ENCODE measurements around the gene MMP11.

Gene MMP11

DNA sequence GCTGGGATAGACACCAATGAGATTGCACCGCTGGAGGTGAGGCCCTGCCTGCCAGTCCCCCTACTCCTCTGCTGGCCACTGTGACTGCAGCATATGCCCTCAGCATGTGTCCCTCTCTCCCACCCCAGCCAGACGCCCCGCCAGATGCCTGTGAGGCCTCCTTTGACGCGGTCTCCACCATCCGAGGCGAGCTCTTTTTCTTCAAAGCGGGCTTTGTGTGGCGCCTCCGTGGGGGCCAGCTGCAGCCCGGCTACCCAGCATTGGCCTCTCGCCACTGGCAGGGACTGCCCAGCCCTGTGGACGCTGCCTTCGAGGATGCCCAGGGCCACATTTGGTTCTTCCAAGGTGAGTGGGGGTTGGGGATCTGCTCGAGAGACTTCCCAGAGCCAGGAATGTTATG, 8.4 kb downstream of the MMP11 start:
- no peak for DNase-seq (ENCODE audit: low read depth, low spot score)

DNA sequence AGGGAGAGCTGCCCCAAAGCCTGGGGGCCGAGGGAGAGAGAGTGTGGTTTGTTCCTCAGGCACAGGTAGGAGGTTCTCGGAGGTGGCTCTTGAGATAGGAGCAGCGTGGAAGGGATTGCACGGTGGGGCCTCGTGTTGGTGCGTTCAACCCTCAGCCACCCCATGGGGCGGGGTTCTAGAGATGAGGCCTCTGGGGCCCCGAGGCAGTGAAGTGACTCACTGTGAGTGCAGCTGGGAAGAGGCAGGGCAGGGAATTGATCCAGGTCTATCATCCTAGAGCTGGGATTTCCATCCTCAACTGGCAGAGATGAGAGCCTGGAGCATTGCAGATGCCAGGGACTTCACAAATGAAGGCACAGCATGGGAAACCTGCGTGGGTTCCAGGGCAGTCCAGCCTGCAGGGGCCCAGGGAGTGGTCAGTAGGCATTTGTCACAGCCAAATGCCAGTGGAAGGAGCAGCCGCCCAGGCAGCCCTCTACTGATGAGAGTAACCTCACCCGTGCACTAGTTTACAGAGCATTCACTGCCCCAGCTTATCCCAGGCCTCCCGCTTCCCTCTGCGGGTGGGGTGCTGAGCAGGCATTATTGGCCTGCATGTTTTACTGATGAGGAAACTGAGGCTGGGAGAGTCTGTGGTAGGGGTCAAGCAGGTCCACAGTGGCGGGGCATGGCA, 9.0 kb downstream of the MMP11 start:
- no peak for DNase-seq (ENCODE audit: low read depth, low spot score)

DNA sequence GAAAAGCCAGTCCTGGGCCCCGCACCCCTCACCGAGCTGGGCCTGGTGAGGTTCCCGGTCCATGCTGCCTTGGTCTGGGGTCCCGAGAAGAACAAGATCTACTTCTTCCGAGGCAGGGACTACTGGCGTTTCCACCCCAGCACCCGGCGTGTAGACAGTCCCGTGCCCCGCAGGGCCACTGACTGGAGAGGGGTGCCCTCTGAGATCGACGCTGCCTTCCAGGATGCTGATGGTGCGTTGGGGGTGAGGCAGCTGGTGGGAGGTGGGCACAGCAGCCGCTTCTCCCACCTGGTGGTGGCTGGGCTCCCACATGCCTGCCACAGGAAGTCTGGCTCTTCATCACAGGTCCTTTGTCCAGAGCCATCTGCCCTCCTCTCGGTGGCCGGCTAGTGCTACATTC, 9.6 kb downstream of the MMP11 start:
- DNase-seq (ENCODE audit: low read depth, low spot score) = no peak

- DNase-seq (ENCODE audit: low read depth, low spot score) = no peak
Measured at GRCh38 chr22:23782703-23783102, 10.1 kb downstream of the MMP11 start.

DNA sequence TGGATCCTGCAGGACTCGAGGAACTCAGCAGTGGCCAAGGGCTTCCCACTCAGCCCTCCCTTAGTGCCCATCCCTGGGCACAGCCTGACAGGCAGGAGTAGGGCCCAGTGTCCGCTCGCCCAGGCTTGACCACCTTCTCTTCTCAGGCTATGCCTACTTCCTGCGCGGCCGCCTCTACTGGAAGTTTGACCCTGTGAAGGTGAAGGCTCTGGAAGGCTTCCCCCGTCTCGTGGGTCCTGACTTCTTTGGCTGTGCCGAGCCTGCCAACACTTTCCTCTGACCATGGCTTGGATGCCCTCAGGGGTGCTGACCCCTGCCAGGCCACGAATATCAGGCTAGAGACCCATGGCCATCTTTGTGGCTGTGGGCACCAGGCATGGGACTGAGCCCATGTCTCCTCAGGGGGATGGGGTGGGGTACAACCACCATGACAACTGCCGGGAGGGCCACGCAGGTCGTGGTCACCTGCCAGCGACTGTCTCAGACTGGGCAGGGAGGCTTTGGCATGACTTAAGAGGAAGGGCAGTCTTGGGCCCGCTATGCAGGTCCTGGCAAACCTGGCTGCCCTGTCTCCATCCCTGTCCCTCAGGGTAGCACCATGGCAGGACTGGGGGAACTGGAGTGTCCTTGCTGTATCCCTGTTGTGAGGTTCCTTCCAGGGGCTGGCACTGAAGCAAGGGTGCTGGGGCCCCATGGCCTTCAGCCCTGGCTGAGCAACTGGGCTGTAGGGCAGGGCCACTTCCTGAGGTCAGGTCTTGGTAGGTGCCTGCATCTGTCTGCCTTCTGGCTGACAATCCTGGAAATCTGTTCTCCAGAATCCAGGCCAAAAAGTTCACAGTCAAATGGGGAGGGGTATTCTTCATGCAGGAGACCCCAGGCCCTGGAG, 10.9 kb downstream of the MMP11 start:
- DNase-seq (ENCODE audit: low read depth, low spot score) = no peak

DNA sequence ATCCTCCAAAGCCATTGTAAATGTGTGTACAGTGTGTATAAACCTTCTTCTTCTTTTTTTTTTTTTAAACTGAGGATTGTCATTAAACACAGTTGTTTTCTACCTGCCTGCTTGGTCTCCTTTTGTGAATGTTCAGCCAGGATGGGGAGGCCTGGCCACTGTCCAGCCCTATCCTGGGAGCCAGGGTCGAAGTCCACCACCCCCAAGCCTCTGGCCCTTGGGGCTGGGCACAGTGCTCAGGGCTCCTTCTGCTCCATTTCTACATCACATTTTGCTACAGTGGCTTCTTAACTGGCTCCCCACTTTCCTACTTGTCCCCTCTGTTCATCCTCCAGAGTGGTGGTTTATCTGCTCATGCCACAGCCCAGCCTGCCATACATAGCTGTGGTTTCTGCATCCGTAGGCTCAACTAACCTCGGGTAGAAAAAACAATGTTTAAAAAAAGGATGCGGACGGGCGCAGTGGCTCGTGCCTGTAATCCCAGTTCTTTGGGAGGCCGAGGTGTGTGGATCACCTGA, 11.6 kb downstream of the MMP11 start:
- DNase-seq (ENCODE audit: low read depth, low spot score) = no peak

DNA sequence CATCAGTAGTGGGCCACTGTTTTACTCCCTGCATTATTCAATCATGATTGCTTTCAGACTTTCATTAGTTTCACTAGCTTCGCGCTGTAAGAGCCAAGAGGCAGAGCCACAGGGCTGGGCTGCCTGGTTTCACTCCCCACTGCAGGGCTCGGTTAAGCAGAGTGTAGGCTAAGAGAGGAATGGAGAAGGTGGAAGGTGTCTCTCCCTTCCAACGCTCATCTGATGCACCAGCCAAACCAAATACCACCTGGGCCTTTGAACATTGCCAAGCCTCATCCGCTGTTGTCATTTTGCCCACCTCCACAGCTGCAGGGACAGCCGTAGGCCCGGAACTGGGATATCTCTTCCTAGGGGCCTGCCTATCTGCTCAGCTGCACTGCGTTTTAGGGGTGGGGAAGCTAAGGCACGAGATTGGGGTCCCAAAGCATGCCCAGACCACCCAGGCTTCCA, 13.6 kb downstream of the MMP11 start:
- DNase-seq (ENCODE audit: low read depth, low spot score) = no peak

DNA sequence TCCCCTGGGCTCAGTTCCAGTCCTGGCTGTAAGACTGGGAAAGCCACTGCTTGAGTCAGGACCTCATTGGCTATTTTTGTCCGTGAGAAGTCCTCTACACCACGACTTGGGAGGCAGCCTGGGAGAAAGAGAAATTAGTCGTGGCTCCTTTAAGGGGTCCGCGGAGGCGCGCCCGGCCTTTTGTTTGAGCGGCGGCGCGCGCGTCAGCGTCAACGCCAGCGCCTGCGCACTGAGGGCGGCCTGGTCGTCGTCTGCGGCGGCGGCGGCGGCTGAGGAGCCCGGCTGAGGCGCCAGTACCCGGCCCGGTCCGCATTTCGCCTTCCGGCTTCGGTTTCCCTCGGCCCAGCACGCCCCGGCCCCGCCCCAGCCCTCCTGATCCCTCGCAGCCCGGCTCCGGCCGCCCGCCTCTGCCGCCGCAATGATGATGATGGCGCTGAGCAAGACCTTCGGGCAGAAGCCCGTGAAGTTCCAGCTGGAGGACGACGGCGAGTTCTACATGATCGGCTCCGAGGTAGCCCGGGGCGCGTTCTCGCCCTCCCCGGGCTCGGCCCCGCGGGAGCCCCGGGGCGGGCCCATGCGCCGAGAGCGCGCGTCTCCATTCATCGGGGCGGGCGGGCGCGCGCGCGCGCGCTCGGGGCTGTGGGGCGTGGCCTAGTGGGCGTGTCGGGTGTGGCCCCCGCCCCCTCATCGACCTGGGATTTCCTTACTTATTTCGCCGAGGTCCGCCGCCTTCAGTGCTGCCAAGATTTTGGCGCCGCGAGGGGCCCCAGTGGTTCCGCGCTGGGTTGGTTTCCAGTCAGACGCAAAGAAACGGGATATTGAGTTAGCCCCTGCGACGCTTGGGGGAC, 14.3 kb downstream of the MMP11 start, which contains the start of gene SMARCB1:
TSS of gene SMARCB1 (plus strand) at position 215 of the 848 bp plus-strand sequence. CDS start at position 419, 204 bp downstream.
- no peak for DNase-seq (ENCODE audit: low read depth, low spot score)

GRCh38 chr22:23787600-23787896, 14.9 kb downstream of the MMP11 start:
- no peak for DNase-seq (ENCODE audit: low read depth, low spot score)

- no peak for DNase-seq (ENCODE audit: low read depth, low spot score)
Measured at GRCh38 chr22:23787910-23788309, 15.3 kb downstream of the MMP11 start.

DNA sequence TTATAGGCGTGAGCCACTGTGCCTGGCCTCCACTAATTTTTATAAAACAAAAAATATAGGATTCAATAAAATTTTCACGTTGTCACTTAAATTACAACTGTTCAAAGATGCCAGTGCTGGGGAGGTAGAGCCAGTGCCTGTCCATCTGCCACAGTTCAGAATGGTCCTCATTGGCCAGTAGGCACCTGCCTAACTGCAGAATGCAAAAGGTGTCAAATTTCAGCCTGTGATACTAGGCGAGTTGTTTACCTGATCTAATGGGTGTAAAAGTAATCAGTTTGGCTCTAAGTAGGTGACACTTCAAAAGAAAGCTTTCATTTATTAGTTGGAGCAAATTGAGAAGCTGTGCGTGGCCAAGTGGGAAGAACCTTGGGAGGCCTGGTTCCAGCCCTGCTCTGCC, 16.5 kb downstream of the MMP11 start:
- no peak for DNase-seq (ENCODE audit: low read depth, low spot score)

DNA sequence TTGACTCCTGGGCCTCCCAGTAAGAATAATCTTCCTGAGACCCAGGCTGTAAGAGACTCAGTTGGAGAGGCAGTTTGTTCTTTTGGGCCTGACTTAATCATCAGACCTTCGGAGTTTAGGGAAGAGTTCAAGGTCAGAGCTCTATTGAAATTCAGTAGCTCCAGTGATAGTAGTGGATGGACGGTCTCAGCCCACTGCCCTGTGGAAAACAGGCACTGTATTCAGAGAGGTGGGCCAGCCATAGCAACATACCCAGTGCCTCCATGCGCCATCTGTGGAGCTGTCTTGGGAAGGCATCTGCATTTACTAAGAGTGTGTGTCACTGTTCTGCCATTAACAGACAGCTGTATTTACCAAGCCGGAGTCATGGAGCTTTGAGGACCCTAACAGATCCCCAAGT, 17.0 kb downstream of the MMP11 start:
- DNase-seq (ENCODE audit: low read depth, low spot score) = no peak

DNA sequence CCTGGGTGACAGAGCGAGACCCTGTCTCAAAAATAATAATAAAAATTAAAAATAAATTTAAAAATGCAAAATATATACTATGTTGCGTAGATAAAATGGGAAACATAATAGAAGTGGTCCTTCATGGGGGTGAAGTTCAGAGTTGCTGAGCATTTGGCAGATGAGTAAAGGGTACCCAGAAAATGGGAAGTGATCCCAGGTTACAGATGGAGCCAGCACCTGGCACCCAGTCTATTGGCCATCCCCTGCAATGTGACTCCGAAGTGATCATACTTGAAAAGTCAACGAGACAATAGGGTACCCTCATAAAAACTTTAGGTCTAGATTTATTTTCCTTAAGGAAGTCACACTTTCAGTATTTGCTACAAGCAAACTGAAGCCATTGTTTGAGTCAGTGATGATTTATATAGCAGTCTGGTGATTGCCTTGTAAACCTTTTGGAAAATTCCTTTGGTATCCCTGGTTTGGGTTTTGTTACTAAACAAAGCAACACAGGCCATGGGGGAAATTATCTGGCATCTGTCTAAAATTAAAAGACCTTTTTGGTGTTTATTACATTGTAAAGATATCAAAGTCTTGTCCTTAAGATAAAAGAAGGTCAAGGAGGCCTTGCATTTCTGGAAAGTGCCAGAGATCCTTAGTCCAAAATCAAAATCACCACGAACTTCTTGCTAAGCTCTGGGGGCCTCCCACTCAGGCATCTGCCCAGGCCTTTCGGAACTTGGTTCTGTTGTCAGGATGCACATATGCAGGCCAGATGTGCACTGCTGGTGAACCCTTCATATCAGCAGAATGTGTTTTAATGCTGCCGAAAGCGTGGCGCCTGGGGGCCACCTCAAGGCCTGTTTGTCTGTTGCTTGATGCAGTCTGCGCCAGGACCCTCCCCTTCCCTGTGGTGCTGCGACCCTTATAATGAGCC, 18.4 kb downstream of the MMP11 start:
- DNase-seq (ENCODE audit: low read depth, low spot score) = no peak

DNA sequence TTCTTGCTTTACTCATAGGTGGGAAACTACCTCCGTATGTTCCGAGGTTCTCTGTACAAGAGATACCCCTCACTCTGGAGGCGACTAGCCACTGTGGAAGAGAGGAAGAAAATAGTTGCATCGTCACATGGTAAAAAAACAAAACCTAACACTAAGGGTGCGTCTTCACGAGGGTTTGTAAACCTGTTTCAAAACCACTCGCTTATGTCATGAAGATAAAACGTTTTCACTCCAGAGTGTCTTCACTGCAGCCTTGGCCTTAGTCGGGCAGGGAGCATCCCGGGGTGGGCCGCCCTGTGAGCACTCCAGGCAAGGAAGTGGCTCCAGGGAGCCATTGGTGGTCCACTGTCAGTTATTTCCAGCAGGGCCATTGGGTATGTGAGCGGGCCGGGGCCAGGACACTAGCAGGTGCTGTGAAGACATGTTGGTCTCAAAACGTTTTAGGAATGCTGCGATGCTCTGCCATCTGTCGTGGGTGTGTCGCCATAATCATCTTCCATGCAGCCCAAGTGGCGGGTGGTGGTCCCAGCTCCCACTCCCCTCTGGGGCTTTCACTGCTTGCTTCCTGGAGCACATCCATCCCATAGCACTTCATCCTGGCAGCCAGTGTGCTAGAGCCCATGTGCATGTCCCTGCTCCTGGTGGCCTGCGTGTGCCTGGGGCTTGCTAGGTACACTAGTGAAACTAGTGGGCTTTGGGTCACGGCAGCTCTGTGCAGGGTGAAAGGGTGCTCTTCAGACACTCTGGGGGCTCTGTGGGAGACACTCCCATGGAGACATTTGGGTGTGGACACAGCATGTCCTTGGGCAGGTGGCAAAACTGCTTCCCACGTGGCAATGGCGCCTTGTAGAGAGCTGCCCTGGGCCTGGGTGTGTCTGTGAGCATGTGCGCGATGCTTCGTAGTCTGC, 19.3 kb downstream of the MMP11 start:
- no peak for DNase-seq (ENCODE audit: low read depth, low spot score)

DNA sequence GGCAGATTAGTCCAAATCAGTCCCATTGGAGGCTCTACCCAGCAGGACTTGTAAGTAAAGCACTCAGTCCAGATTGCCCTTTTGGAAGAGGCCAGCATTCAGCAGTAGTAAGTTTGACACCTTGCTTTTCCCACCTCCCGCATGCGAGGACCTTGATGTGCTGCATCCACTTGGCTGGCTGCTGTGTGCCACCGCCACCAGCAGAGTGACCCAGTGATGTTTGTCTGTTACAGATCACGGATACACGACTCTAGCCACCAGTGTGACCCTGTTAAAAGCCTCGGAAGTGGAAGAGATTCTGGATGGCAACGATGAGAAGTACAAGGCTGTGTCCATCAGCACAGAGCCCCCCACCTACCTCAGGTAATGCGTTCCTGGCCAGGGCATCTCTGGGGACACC, 20.7 kb downstream of the MMP11 start:
- DNase-seq (ENCODE audit: low read depth, low spot score) = no peak

- DNase-seq (ENCODE audit: low read depth, low spot score) = no peak
Measured at GRCh38 chr22:23796461-23796860, 23.8 kb downstream of the MMP11 start.

GRCh38 chr22:23800297-23801237, 27.9 kb downstream of the MMP11 start:
- DNase-seq (ENCODE audit: low read depth, low spot score) = no peak

DNA sequence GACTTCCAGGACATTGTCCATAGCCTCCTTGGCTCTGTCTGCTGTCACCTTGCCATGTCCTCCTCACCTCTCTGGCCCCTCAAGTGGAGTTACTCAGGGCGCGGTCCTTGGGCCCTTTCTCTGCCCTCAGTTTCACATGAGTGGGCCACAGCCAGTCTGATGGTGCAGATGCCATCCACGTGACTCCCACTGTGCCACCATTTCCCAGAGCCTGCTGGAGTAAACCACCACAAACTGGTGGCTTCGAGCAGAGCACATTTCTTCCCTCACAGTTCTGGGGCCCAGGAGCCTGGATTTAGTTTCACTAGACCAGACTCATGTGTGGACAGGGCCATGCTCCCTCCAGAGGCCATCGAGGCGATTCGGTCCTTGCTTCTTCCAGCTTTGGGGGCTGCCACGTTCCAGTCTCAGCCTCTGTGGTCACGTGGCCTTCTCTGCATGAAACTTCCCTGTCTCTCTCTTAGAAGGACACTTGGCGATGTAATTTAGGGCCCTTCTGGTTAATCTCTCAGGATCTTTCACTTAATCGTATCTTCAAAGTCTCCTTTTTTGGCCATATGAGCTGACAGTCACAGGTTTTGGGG, 28.7 kb downstream of the MMP11 start:
- DNase-seq (ENCODE audit: low read depth, low spot score) = no peak
